Measurements from ENCODE around the gene LRP10. TPM values are rescaled to one million over a fixed set of nuclear protein-coding genes. Genes with fewer than 3 reads are reported as not detected.

Gene LRP10
- total and polyA plus RNA-seq, 4 donors: 25.7 to 148 (median 94.0) TPM

DNA sequence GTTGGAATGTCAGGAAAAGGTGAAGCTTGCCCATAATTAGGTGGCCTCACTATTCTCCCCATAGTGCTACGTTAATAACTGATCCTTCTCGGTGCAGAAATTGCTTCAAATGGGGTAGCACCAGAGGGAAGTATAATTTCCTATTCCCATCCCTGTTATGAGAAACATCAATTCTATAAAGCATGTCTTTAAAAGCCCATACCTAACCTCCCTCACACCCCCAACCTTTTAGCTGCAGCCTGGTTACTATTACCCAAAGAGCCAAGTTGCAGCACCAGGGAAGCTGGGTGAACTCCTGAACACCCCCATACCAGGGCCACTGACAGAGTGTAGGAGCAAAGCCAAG lies 32.2 kb downstream of the LRP10 start:
- ATAC-seq (ENCODE audit: insufficient read depth, low FRiP score): no peak
- H3K27ac ChIP-seq (ENCODE audit: low read depth in 1 of 2, low read length in 1 of 2): no peak overlapping the region
- H3K4me1 ChIP-seq (ENCODE audit: control insufficient read depth in 5 of 5, insufficient read depth in 5 of 5, low read length in 5 of 5): no peaks in the 10 kb centered on the region
- no peaks in the 10 kb centered on the region for H3K9me3 ChIP-seq (ENCODE audit: control insufficient read depth in 4 of 4, insufficient read depth in 3 of 4, low read length in 3 of 4)
- no peak overlapping the region for H3K9ac ChIP-seq (ENCODE audit: insufficient read depth in 1 of 2, low read length in 2 of 2)
- WGBS, 2 donors: 88 to 92% methylated on average over 2 of the region's 2 CpGs
- no peak overlapping the region for H3K4me3 ChIP-seq
- DNase-seq: no peak
- peaks cover 49 to 53% (median 53%) of the 10 kb centered on the region in 4 donors for H3K36me3 ChIP-seq (ENCODE audit: control insufficient read depth in 4 of 4, insufficient read depth in 4 of 4, low read length in 4 of 4)
- H3K27me3 ChIP-seq (ENCODE audit: control insufficient read depth in 3 of 3, insufficient read depth in 3 of 3, low read length in 2 of 3): no peaks in the 10 kb centered on the region
- TF ChIP-seq CTCF (IDR thresholded peaks at IDR 0.05; ENCODE audit: control extremely low read depth, extremely low read depth): no peak

DNA sequence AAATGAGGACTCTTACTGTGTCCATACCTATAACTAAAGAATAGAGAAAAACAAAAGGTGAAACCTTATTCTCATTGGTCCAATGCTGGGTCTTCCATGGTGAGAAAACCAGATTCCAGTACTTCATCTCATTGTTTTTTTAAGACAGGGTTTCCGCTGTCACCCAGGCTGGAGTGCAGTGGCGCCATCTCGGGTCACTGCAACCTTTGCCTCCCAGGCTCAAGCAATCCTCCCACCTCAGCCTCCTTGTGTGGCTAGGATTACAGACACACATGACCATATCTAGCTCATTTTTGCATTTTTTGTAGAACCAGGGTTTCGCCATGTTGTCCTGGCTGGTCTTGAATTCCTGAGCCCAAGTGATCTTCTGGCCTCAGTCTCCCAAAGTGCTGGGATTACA lies 34.1 kb downstream of the LRP10 start:
- DNase-seq (no peak), ATAC-seq (ENCODE audit: insufficient read depth, low FRiP score) (no peak)
- Histone ChIP-seq H3K27me3 (ENCODE audit: control insufficient read depth in 3 of 3, insufficient read depth in 3 of 3, low read length in 2 of 3) (no peaks in the 10 kb centered on the region), H3K9me3 (ENCODE audit: control insufficient read depth in 4 of 4, insufficient read depth in 3 of 4, low read length in 3 of 4) (no peaks in the 10 kb centered on the region), H3K4me3 (no peak overlapping the region), H3K9ac (ENCODE audit: insufficient read depth in 1 of 2, low read length in 2 of 2) (no peak overlapping the region), H3K4me1 (ENCODE audit: control insufficient read depth in 5 of 5, insufficient read depth in 5 of 5, low read length in 5 of 5) (no peaks in the 10 kb centered on the region), H3K36me3 (ENCODE audit: control insufficient read depth in 4 of 4, insufficient read depth in 4 of 4, low read length in 4 of 4) (peaks cover 53 to 58% (median 55%) of the 10 kb centered on the region in 4 donors), H3K27ac (ENCODE audit: low read depth in 1 of 2, low read length in 1 of 2) (no peak overlapping the region)
- 91 to 97% methylated on average over 4 of the region's 4 CpGs for WGBS, 2 donors
- no peak for TF ChIP-seq CTCF (IDR thresholded peaks at IDR 0.05; ENCODE audit: control extremely low read depth, extremely low read depth)

DNA sequence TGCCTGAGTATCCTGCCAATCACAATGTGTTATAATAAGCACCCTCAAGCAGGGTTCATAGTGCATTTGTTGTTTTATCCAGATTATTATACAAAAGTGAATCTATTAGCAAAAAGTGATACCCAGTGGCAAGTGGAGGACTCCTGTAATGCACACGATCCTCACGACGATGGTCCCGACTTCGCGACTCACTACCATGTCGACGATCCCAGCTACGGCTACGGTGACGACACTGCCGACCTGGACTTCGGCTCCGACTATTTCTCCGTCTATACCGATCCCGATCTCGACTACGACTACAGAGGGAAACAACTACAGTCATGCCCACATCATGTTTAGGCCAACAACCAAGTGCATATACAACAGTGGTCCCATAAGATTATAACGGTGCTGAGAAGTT lies 34.5 kb downstream of the LRP10 start:
- DNase-seq (no peak), ATAC-seq (ENCODE audit: insufficient read depth, low FRiP score) (no peak)
- 98 to 99% methylated on average over 20 of the region's 20 CpGs for WGBS, 2 donors
- no peak overlapping the region for H3K9ac ChIP-seq (ENCODE audit: insufficient read depth in 1 of 2, low read length in 2 of 2)
- H3K4me3 ChIP-seq: no peak overlapping the region
- H3K27me3 ChIP-seq (ENCODE audit: control insufficient read depth in 3 of 3, insufficient read depth in 3 of 3, low read length in 2 of 3): no peaks in the 10 kb centered on the region
- H3K36me3 ChIP-seq (ENCODE audit: control insufficient read depth in 4 of 4, insufficient read depth in 4 of 4, low read length in 4 of 4): peaks cover 52 to 55% (median 53%) of the 10 kb centered on the region in 4 donors
- no peak overlapping the region for H3K27ac ChIP-seq (ENCODE audit: low read depth in 1 of 2, low read length in 1 of 2)
- H3K9me3 ChIP-seq (ENCODE audit: control insufficient read depth in 4 of 4, insufficient read depth in 3 of 4, low read length in 3 of 4): no peaks in the 10 kb centered on the region
- no peaks in the 10 kb centered on the region for H3K4me1 ChIP-seq (ENCODE audit: control insufficient read depth in 5 of 5, insufficient read depth in 5 of 5, low read length in 5 of 5)
- TF ChIP-seq CTCF (IDR thresholded peaks at IDR 0.05; ENCODE audit: control extremely low read depth, extremely low read depth): no peak

GRCh38 chr14:22907429-22907828 lies 35.9 kb downstream of the LRP10 start:
- H3K36me3 ChIP-seq (ENCODE audit: control insufficient read depth in 4 of 4, insufficient read depth in 4 of 4, low read length in 4 of 4): peaks cover 42 to 47% (median 44%) of the 10 kb centered on the region in 4 donors
- TF ChIP-seq CTCF (IDR thresholded peaks at IDR 0.05; ENCODE audit: control extremely low read depth, extremely low read depth): no peak
- ATAC-seq (ENCODE audit: insufficient read depth, low FRiP score) (no peak), DNase-seq (no peak)
- no peak overlapping the region for H3K27ac ChIP-seq (ENCODE audit: low read depth in 1 of 2, low read length in 1 of 2)
- 96 to 97% methylated on average over 3 of the region's 3 CpGs for whole genome bisulfite sequencing, 2 donors
- H3K9me3 ChIP-seq (ENCODE audit: control insufficient read depth in 4 of 4, insufficient read depth in 3 of 4, low read length in 3 of 4): no peaks in the 10 kb centered on the region
- peaks cover 0 to 2% (median 0%) of the 10 kb centered on the region in 5 donors for H3K4me1 ChIP-seq (ENCODE audit: control insufficient read depth in 5 of 5, insufficient read depth in 5 of 5, low read length in 5 of 5)
- H3K27me3 ChIP-seq (ENCODE audit: control insufficient read depth in 3 of 3, insufficient read depth in 3 of 3, low read length in 2 of 3): no peaks in the 10 kb centered on the region
- no peak overlapping the region for H3K4me3 ChIP-seq
- H3K9ac ChIP-seq (ENCODE audit: insufficient read depth in 1 of 2, low read length in 2 of 2): no peak overlapping the region
